GM12878 (cell line): Measurements from ENCODE around the gene ADCK1. TPM values are rescaled to one million over a fixed set of nuclear protein-coding genes. Genes with fewer than 3 reads are reported as not detected.

ENCODE experiments used
- E4F1 ChIP-seq: fragments of 450-650 bp; IDR thresholded peaks from 2 replicates; pipeline ENCODE4 v1.6.1; 2018; ENCODE audit warnings: borderline replicate concordance, mild to moderate bottlenecking; ENCODE audit not compliant: partially characterized antibody
- MLLT1 ChIP-seq: fragments of 450-650 bp; IDR thresholded peaks from 2 replicates; pipeline ENCODE4 v1.6.1; 2016; ENCODE audit warnings: mild to moderate bottlenecking
- MYB ChIP-seq: fragments of 150-350 bp; IDR thresholded peaks from 2 replicates; pipeline ENCODE4 v1.6.1; 2014; ENCODE audit warnings: mild to moderate bottlenecking, low read depth, low read length, borderline replicate concordance
- REST ChIP-seq: IDR thresholded peaks from 2 replicates; pipeline ENCODE4 v1.6.1; 2012; ENCODE audit warnings: mild to moderate bottlenecking, low read depth, low read length
- RFX5 ChIP-seq: IDR thresholded peaks from 2 replicates; pipeline ENCODE4 v1.6.1; 2011; ENCODE audit warnings: low read depth, low read length, improper control_type of control experiment
- polyA plus RNA-seq, 11 experiments: library from polyadenylated mRNA; depleted of rRNA in 4 of 11; unstranded in 6 of 11; stranded (reverse) in 5 of 11; fragments of >200 nt; fragmentation: Nextera tagmentation in 4 of 11; fragmentation: Illumina TruSeq in 1 of 11; extraction: Ambion mirVana in 4 of 11; extraction: Trizol in 1 of 11; gene quantifications; 1 replicate in 1 of 11; 2 replicates in 10 of 11; pipeline versions ENCODE4 v1.2.1 to v1.2.3, GENCODE V29; 2011 to 2016; ENCODE audit warnings: inconsistent platforms in 2 of 11, missing spikeins in 2 of 11, low read depth in 1 of 11
- small RNA-seq: library from RNA; depleted of rRNA; stranded (forward); fragments of <200 nt; gene quantifications from one replicate; pipeline ENCODE3, GENCODE V24; 2014
- total RNA-seq, 4 experiments: library from RNA; depleted of rRNA in 3 of 4; stranded (reverse); fragments of >200 nt in 3 of 4; fragmentation: Illumina TruSeq in 1 of 4; extraction: Trizol in 1 of 4; gene quantifications; 2 replicates each; pipeline versions ENCODE4 v1.2.1 to v1.2.3, GENCODE V29; 2013 to 2021

The ADCK1 gene
- total and polyA plus RNA-seq, 10 of the 15 experiments (the other 5 are each of a cell fraction or from before 2014, with no cell fraction given), result 3.3 to 8.5 (median 5.1) TPM

- no peak for TF ChIP-seq REST
- TF ChIP-seq RFX5, result no peak
- no peak for TF ChIP-seq MYB
- TF ChIP-seq MLLT1, result no peak
- TF ChIP-seq E4F1, result no peak
Measured at GRCh38 chr14:77980475-77981321, 180.8 kb downstream of the ADCK1 start (continued).

Small RNA genes within 50 kb of the gene (small RNA-seq; reads per million reads assigned to genes)
- not detected for gene RF00019

Other genes starting within 250 kb of the ADCK1 start
- gene SPTLC2, start 183.5 kb upstream of the ADCK1 start, total RNA-seq (2014; rRNA removed), result 17.6 and 21.7 TPM in 2 replicates
- gene SPTLC2, start 183.5 kb upstream of the ADCK1 start, total RNA-seq (2014; rRNA removed; fragmentation: Illumina TruSeq; extraction: Trizol), result 25.2 and 25.3 TPM in 2 replicates
- 32.5 and 35.1 TPM in 2 replicates for gene SPTLC2, start 183.5 kb upstream of the ADCK1 start, total RNA-seq (2021)
- gene SPTLC2, start 183.5 kb upstream of the ADCK1 start, polyA plus RNA-seq (2011; rRNA removed), result 25.2 and 32.5 TPM in 2 replicates
- gene SPTLC2, start 183.5 kb upstream of the ADCK1 start, polyA plus RNA-seq (2014; fragmentation: Illumina TruSeq; extraction: Trizol), result 18.8 and 25.0 TPM in 2 replicates
- gene SPTLC2, start 183.5 kb upstream of the ADCK1 start, polyA plus RNA-seq (2014; fragmentation: Nextera tagmentation; extraction: Ambion mirVana), result 1 to 10 TPM; 6.9 to 7.3 TPM
- gene SPTLC2, start 183.5 kb upstream of the ADCK1 start, polyA plus RNA-seq (2014; rRNA removed), result 11.3 and 14.1 TPM in 2 replicates
- gene SPTLC2, start 183.5 kb upstream of the ADCK1 start, polyA plus RNA-seq (2016; fragmentation: Nextera tagmentation; extraction: Ambion mirVana), result 10 to 100 TPM; 20.7 to 26.2 TPM
- gene ALKBH1, start 92.1 kb upstream of the ADCK1 start, total RNA-seq (2014; rRNA removed), result 14.9 and 15.0 TPM in 2 replicates
- 12.2 and 14.7 TPM in 2 replicates for gene ALKBH1, start 92.1 kb upstream of the ADCK1 start, total RNA-seq (2014; rRNA removed; fragmentation: Illumina TruSeq; extraction: Trizol)
- gene ALKBH1, start 92.1 kb upstream of the ADCK1 start, total RNA-seq (2021), result 15.4 and 18.9 TPM in 2 replicates
- gene ALKBH1, start 92.1 kb upstream of the ADCK1 start, polyA plus RNA-seq (2011; rRNA removed), result 24.1 and 27.0 TPM in 2 replicates
- 19.7 and 23.1 TPM in 2 replicates for gene ALKBH1, start 92.1 kb upstream of the ADCK1 start, polyA plus RNA-seq (2014; fragmentation: Illumina TruSeq; extraction: Trizol)
- gene ALKBH1, start 92.1 kb upstream of the ADCK1 start, polyA plus RNA-seq (2014; fragmentation: Nextera tagmentation; extraction: Ambion mirVana), result 1 to 10 TPM; 6.5 to 9.3 TPM
- gene ALKBH1, start 92.1 kb upstream of the ADCK1 start, polyA plus RNA-seq (2014; rRNA removed), result 13.5 and 15.2 TPM in 2 replicates
- gene ALKBH1, start 92.1 kb upstream of the ADCK1 start, polyA plus RNA-seq (2016; fragmentation: Nextera tagmentation; extraction: Ambion mirVana), result 10 to 100 TPM; 19.8 to 23.4 TPM
- gene SLIRP, start 92.0 kb upstream of the ADCK1 start, total RNA-seq (2014; rRNA removed), result 287 and 375 TPM in 2 replicates
- gene SLIRP, start 92.0 kb upstream of the ADCK1 start, total RNA-seq (2014; rRNA removed; fragmentation: Illumina TruSeq; extraction: Trizol), result 293 and 299 TPM in 2 replicates
- 196 and 198 TPM in 2 replicates for gene SLIRP, start 92.0 kb upstream of the ADCK1 start, total RNA-seq (2021)
- gene SLIRP, start 92.0 kb upstream of the ADCK1 start, polyA plus RNA-seq (2011; rRNA removed), result 286 and 302 TPM in 2 replicates
- 365 and 395 TPM in 2 replicates for gene SLIRP, start 92.0 kb upstream of the ADCK1 start, polyA plus RNA-seq (2014; fragmentation: Illumina TruSeq; extraction: Trizol)
- 1,000 to 10,000 TPM; 1,396 to 1,510 TPM for gene SLIRP, start 92.0 kb upstream of the ADCK1 start, polyA plus RNA-seq (2014; fragmentation: Nextera tagmentation; extraction: Ambion mirVana)
- 662 and 828 TPM in 2 replicates for gene SLIRP, start 92.0 kb upstream of the ADCK1 start, polyA plus RNA-seq (2014; rRNA removed)
- gene SLIRP, start 92.0 kb upstream of the ADCK1 start, polyA plus RNA-seq (2016; fragmentation: Nextera tagmentation; extraction: Ambion mirVana), result 100 to 1,000 TPM; 934 to 946 TPM
- gene SNW1, start 39.0 kb upstream of the ADCK1 start, total RNA-seq (2014; rRNA removed), result 57.5 and 60.9 TPM in 2 replicates
- 91.3 and 92.2 TPM in 2 replicates for gene SNW1, start 39.0 kb upstream of the ADCK1 start, total RNA-seq (2014; rRNA removed; fragmentation: Illumina TruSeq; extraction: Trizol)
- 74.8 and 75.2 TPM in 2 replicates for gene SNW1, start 39.0 kb upstream of the ADCK1 start, total RNA-seq (2021)
- gene SNW1, start 39.0 kb upstream of the ADCK1 start, polyA plus RNA-seq (2011; rRNA removed), result 56.6 and 84.7 TPM in 2 replicates
- 109 and 139 TPM in 2 replicates for gene SNW1, start 39.0 kb upstream of the ADCK1 start, polyA plus RNA-seq (2014; fragmentation: Illumina TruSeq; extraction: Trizol)
- gene SNW1, start 39.0 kb upstream of the ADCK1 start, polyA plus RNA-seq (2014; fragmentation: Nextera tagmentation; extraction: Ambion mirVana), result 10 to 100 TPM; 73.7 to 86.8 TPM
- 52.7 and 63.7 TPM in 2 replicates for gene SNW1, start 39.0 kb upstream of the ADCK1 start, polyA plus RNA-seq (2014; rRNA removed)
- 10 to 100 TPM; 76.6 to 83.1 TPM for gene SNW1, start 39.0 kb upstream of the ADCK1 start, polyA plus RNA-seq (2016; fragmentation: Nextera tagmentation; extraction: Ambion mirVana)